Fibroblast of villous mesenchyme (primary cell): Measurements from ENCODE around the gene TPI1. TPM values are rescaled to one million over a fixed set of nuclear protein-coding genes. Genes with fewer than 3 reads are reported as not detected.

Source experiments
- DNase-seq: peaks from one replicate; pipeline ENCODE4 v3.0.0-alpha.2; 2010; ENCODE audit warnings: low read depth
- H3K4me3 ChIP-seq: 2 replicates; pipeline ENCODE4 v1.5.1; 2011; ENCODE audit warnings: low read depth, mild to moderate bottlenecking, low read length
- CTCF ChIP-seq: IDR thresholded peaks from 2 replicates; pipeline ENCODE4 v1.5.1; 2012; ENCODE audit warnings: low read depth, mild to moderate bottlenecking, low read length; ENCODE audit not compliant: insufficient read depth
- total RNA-seq: library from RNA; depleted of rRNA; stranded (reverse); fragments of >200 nt; gene quantifications from 2 replicates; pipeline ENCODE4 v1.2.3, GENCODE V29; 2012

Gene TPI1
- total RNA-seq, 1 donor = 620 TPM

GRCh38 chr12:6828781-6829535, 38.4 kb upstream of the TPI1 start:
- no peak for TF ChIP-seq CTCF
- peak overlapping the region; percentile 96 for H3K4me3 ChIP-seq
- DNase-seq = peak; percentile 74

- peak; percentile 67 for DNase-seq
- H3K4me3 ChIP-seq = peak overlapping the region; percentile 96
- peak; percentile 31 for TF ChIP-seq CTCF
Measured at GRCh38 chr12:6829536-6830220, 37.7 kb upstream of the TPI1 start.

GRCh38 chr12:6830286-6830890, 36.9 kb upstream of the TPI1 start:
- no peak for DNase-seq
- peak overlapping the region; percentile 96 for H3K4me3 ChIP-seq
- no peak for TF ChIP-seq CTCF

- DNase-seq = no peak
- TF ChIP-seq CTCF = no peak
- no peak overlapping the region for H3K4me3 ChIP-seq
Measured at GRCh38 chr12:6830999-6831398, 36.3 kb upstream of the TPI1 start.

- H3K4me3 ChIP-seq = no peak overlapping the region
- no peak for DNase-seq
- TF ChIP-seq CTCF = no peak
Measured at GRCh38 chr12:6831450-6831995, 35.8 kb upstream of the TPI1 start.

- H3K4me3 ChIP-seq = no peak overlapping the region
- no peak for DNase-seq
- TF ChIP-seq CTCF = no peak
Measured at GRCh38 chr12:6832125-6832524, 35.2 kb upstream of the TPI1 start.
